Mucosa of stomach (tissue), 1 donor: ENCODE data around the gene CAMKK2.

ENCODE experiments used
- H3K27me3 ChIP-seq: one replicate; pipeline ENCODE4 v1.7.0; 2013; ENCODE audit warnings: mild to moderate bottlenecking, low read length; ENCODE audit not compliant: control insufficient read depth, insufficient read depth
- H3K36me3 ChIP-seq: one replicate; pipeline ENCODE4 v1.7.0; 2013; ENCODE audit warnings: low read length; ENCODE audit not compliant: control insufficient read depth, insufficient read depth
- H3K4me1 ChIP-seq: one replicate; pipeline ENCODE4 v1.7.0; 2013; ENCODE audit warnings: mild to moderate bottlenecking, low read length; ENCODE audit not compliant: control insufficient read depth, insufficient read depth
- H3K4me3 ChIP-seq: one replicate; pipeline ENCODE4 v1.7.0; 2013; ENCODE audit warnings: low read length
- H3K9ac ChIP-seq: one replicate; pipeline ENCODE4 v1.7.0; 2013; ENCODE audit warnings: mild to moderate bottlenecking, low read length, moderate library complexity
- H3K9me3 ChIP-seq: one replicate; pipeline ENCODE4 v1.7.0; 2013; ENCODE audit warnings: mild to moderate bottlenecking, low read length, moderate library complexity; ENCODE audit not compliant: control insufficient read depth
- donor health status: Pancreatic carcinoma.

The CAMKK2 gene

DNA sequence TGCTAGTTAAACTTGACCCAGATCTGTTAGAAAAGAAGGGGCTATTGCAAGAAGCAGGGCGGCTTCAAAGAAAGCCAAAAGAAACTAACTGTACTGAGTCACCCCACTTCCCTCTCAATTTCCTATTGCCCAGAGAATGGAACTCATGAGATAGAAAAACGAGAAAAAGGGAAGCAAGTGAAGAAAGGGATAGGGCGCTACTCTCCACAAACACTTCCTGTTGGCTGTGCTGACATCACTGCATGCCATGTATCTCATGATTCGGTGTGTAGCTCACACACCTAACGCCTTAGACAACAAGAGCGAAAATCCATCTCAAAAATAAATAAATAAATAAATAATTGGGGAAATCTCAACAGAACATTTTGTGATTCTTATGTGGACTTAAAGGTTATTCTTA is 99.6 kb downstream of the CAMKK2 start:
- Histone ChIP-seq H3K9me3 (no peaks in the 10 kb centered on the region), H3K4me3 (no peak overlapping the region), H3K9ac (no peak overlapping the region), H3K4me1 (no peaks in the 10 kb centered on the region), H3K27me3 (no peaks in the 10 kb centered on the region), H3K36me3 (no peaks in the 10 kb centered on the region)

GRCh38 chr12:121191151-121191550 is 105.4 kb downstream of the CAMKK2 start:
- peaks cover 3% of the 10 kb centered on the region for H3K4me1 ChIP-seq
- H3K9me3 ChIP-seq, result no peaks in the 10 kb centered on the region
- H3K36me3 ChIP-seq, result no peaks in the 10 kb centered on the region
- H3K27me3 ChIP-seq, result no peaks in the 10 kb centered on the region
- no peak overlapping the region for H3K9ac ChIP-seq
- no peak overlapping the region for H3K4me3 ChIP-seq

GRCh38 chr12:121190523-121191031 is 105.9 kb downstream of the CAMKK2 start:
- H3K9me3 ChIP-seq, result no peaks in the 10 kb centered on the region
- no peaks in the 10 kb centered on the region for H3K27me3 ChIP-seq
- no peak overlapping the region for H3K9ac ChIP-seq
- H3K4me3 ChIP-seq, result no peak overlapping the region
- peaks cover 3% of the 10 kb centered on the region for H3K4me1 ChIP-seq
- no peaks in the 10 kb centered on the region for H3K36me3 ChIP-seq

DNA sequence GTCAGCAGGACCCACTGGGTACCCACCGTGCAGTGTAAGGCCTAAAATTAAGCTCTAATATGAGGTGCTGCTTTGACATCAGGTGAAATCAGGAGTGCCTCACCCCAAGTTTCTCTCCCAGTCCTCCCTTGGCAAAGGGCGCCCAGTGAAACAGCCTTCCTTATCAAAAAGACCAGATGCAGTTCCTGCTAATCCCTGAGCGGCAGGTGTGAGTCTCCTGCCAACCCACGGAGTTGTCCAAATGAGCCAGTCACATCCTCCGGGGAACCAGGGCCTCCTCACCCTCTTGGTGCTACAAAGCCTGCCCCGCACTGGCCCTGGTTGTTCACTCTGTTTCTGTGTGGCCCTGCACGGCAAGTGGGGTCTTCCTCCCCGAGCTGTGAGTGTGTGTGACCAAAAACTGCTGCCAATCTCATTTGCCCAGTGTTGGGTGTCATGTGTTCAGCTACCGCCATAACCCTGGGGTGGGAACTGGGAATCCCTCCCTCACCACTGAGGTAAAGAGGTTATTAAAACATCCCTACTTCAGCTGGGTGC is 106.8 kb downstream of the CAMKK2 start:
- no peaks in the 10 kb centered on the region for H3K27me3 ChIP-seq
- no peaks in the 10 kb centered on the region for H3K9me3 ChIP-seq
- peaks cover 3% of the 10 kb centered on the region for H3K4me1 ChIP-seq
- H3K9ac ChIP-seq, result no peak overlapping the region
- H3K4me3 ChIP-seq, result no peak overlapping the region
- no peaks in the 10 kb centered on the region for H3K36me3 ChIP-seq

DNA sequence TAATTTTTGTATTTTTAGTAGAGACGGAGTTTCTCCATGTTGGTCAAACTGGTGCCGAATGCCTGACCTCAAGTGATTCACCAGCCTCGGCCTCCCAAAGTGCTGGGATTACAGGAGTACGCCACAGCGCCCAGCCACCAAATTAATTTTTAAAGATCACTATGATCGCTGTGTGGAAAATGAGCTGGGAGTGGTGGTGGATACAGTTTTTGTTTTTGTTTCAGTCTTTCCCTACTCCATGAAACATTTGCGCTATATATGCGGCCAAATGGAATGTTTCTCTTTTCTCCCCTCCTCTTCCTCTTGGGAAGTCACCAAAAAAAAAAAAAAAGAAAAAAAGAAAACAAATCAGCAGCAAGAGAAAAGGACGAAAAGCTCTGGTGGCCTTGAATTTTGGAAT is 107.4 kb downstream of the CAMKK2 start:
- Histone ChIP-seq H3K9me3 (no peaks in the 10 kb centered on the region), H3K36me3 (no peaks in the 10 kb centered on the region), H3K9ac (no peak overlapping the region), H3K4me3 (no peak overlapping the region), H3K4me1 (peaks cover 3% of the 10 kb centered on the region), H3K27me3 (no peaks in the 10 kb centered on the region)

DNA sequence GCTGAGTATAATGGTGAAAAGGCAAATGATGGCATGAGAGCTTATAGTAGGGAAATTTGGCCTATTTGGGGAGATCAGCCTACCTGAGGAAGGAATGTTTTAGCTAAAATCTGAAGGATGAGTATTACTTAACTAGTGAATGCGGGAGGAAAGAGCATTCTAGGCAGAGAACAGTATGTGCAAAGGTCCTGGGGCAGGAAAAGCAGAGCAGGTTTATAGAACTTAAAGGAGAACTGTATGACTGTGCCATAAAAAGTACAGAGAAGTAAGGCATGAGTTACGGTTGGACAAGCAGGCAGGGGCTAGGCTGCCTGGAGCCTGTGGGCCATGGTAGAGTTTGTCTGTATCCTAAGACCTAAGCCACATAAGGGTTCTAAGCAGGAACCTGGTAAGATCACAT is 108.3 kb downstream of the CAMKK2 start:
- H3K27me3 ChIP-seq, result no peaks in the 10 kb centered on the region
- H3K9me3 ChIP-seq, result no peaks in the 10 kb centered on the region
- H3K4me1 ChIP-seq, result peaks cover 3% of the 10 kb centered on the region
- no peak overlapping the region for H3K4me3 ChIP-seq
- H3K36me3 ChIP-seq, result no peaks in the 10 kb centered on the region
- H3K9ac ChIP-seq, result no peak overlapping the region
